ENCODE results near the gene CHML.

The CHML gene

DNA sequence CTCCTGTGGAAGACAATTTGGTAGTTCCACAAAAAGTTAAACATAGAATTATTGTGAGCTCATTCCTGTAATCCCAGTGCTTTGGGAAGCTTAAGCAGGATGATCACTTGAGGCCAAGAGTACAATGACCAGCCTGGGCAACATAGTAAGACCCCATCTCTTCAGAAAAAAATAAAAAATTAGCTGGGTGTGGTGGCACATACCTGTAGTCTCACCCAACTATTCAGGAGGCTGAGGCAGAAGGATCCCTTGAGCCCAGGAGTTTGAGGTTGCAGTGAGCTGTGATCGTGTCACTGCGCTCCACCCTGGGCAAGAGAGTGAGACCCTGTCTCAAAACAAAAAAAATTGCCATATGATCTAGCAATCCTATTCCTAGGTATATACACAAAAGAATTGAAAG, 4.1 kb upstream of the CHML start:
- DNase-seq, result no peak

GRCh38 chr1:241642593-241642944, 2.4 kb upstream of the CHML start:
- no peak for DNase-seq

DNA sequence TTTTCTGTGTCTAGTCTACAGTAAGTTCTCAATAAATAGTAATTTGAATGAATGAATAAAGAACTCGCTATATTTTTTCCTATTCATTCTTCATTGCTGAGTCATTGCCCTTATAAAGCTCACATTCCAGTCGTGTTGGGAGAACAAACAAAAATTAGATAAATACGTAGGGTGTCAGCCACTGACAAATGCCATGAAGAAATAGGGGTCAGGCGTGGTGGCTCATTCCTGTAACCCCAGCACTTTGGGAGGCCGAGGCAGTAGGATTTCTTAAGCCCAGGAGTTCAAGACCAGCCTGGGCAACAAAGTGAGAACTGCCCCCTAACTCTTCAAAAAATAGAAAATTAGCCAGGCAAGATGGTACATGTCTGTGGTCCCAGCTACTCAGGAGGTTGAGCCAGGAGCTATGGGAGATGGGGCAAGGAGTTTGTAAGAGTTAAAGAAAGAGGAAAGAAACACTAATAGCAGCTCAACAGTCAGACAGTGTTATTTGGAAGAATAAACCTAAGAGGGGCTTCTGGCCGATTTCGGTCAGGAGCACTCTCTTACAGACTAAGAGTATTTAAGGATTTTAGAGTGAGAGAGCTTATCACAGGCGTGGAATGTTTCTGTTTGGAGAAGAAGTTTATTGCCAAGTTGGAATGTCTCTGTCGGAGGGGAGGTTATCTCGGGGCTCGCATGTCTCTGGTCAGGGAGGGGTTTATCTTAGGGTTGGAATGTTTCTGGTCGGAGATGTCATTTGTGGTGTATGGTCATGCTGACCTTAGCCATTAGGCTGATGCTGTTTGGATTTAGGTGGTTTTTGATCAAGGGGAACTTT, 1.8 kb upstream of the CHML start:
- DNase-seq, result no peak

DNA sequence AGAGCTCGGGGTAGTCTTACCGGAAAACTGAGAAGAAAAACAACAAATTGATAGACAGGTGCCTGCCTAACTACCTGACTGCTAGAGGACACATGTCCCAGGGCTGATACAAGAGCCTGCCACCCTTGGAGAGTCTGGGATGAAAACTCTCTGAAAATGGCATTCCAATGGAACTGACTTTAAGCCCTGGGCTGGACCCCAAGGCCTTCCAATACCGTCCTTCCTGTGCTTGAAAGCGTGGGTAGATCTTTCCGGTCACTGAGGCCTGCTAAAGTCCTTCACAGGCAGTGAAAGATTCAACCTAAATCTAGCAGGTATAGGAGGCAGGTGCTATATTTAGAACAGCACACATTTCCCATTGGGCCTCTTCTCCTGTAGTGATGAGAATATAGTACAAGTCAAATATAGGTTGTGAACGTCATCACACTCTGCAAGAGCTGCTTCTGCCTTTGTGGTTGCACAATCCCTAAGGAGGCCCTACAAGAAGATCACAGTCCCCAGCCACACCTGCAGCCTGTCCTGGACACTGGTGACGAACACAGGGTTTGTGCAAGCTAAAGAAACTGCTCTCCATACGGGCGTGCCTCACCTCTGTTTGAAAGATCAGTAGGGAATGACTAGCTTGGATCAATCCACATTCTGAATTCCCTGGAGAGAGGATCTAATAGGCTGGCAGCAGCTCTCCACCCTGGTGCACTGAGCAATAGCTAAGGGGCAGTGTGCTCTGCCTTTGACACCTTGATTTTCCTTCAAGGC, 876 bp upstream of the CHML start:
- no peak for DNase-seq

DNA sequence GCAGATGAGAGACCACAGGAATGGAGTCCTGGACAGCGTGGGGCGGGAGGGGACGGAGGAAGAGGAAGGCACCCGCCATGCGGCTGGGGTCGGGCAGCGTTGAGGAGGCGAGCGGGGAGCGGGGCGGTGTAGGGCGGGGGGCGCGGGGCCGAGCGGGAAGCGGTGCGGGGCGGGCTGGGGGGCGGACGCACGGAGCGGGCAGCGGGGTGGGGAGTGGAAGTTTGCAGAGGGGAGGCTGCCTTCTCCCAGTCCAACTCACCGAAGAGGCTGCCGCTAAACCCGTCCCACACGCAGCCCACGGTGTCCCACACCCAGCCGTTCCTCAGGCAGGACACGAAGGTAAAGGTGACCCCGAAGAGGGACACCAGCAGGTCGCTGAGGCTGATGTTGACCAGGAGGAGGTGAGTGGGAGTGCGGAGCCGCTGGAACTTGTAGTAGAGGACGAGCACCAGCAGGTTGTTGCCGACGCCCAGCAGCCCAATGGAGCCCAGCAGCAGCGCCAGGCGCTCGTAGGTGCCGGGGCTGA, 483 bp downstream of the CHML start:
- no peak for DNase-seq

DNA sequence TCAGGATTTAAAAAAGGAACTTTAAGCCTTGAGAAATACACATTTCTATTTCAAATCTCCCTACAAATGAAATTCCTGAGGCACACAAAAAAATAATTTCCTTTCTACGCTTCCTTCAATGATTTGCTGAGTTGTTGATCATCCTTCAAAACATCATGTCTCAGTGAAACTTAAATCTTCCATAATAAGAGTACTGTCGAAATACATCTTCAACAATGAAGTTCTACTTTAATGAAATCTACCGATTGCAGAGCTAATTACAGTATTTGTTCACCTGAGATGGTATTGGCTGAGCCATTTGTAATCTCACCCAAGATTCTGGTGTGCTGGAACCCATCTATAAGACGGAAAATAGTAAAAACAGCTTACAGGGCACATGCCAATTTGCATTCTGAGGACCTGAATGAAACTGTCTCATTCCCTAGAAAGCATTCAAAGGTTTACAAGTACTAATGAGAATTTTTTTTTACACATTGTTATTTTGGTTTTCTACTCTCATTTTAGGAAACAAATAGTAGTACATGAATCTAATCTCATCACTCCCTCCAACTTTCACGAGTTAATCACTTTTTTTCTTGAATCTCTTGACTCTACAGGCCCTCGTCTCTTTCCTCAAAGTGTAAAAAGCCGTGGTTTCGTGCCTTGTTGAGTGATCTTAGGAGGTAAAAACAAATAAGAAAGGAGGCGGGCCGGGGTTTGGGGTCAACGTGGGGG, 1.1 kb downstream of the CHML start:
- DNase-seq, result no peak

GRCh38 chr1:241638099-241638682, 2.0 kb downstream of the CHML start:
- DNase-seq, result no peak

DNA sequence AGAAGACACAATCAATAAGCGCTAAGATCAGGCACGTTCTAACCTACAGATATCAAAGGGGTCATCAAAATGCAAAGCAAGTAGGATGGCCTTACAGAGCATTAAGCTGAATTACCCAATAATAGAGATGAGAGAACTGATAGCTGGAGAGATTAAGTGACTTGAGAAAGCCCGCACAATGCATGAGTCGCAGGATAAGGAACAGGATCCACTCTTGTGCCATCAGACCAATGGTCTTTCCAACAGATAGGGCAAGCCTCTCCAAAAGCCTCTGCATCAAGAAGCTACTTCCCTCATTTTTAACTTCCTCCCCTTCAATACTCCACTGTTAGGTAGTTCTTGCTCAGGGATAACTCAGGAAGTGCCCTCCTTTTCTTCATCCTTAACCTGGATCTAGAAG, 2.6 kb downstream of the CHML start:
- DNase-seq, result no peak

- DNase-seq, result no peak
These were observed 3.1 kb downstream of the CHML start for GRCh38 chr1:241637046-241637590.

DNA sequence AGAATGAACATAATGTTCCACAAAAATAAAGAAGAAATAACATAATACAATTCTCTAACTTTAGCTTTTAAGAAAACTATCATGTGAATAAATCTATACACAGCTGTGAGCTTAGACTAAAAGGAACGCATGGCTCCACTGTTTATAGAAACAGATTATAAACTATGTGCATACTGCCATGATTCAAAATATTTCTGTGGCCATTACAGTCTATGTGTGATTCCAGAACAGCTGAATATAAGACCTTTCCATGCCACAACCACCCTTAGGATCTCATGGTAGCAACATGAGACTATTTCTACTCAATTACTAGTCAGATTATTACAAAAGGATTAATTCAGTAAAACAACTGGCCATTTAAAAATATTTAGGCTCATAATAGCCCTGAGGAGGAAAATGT, 3.9 kb downstream of the CHML start:
- DNase-seq, result no peak

DNA sequence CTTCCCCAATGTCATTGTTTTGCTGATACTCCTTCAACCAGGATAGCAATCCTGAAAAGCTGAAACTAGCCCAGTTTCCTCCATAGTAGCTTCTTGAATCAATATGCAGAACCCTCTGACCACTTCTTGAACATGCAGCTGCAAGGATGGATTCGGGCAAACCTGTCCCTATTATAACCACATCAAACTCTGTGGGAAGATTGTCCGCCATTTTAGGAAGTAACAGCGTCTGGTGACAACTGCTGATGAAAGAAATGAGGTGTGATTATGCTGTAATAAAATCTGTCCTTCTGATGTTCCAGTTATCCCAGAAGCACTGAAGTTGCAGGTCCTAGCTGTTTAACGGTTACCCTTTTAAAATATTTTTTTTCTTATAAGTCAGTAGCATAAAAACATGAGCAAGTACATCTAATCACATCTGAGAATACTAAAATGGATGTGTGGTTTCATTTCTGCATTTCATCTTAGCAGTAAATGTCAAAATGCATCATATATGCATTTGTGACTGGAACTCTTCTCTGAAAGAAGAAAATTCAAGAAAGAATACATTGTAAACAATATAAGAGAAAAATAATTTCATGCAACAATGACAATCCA, 4.5 kb downstream of the CHML start:
- DNase-seq, result no peak

GRCh38 chr1:241632987-241633386, 7.2 kb downstream of the CHML start:
- no peak for DNase-seq

- no peak for DNase-seq
These were observed 8.5 kb downstream of the CHML start for GRCh38 chr1:241631674-241632073.

DNA sequence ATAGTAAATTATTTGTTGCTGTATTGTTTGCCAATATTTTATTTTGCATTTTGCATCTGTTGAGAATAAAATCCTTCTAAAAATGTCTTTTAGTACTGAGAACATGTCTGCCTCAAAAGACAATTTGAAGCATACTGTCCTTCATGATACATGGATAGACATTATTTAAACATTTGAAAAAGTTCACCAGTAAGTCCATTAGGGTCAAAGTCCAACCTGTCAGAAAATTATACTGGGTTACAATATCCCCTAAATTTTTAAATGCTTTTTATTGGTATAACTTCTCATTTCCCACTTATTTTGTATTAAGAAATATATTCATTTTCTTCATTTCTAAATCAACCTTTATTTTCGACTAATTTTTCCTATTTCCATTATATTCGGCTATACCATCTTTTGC, 9.3 kb downstream of the CHML start:
- DNase-seq, result no peak

- DNase-seq, result no peak
These were observed 9.7 kb downstream of the CHML start for GRCh38 chr1:241630476-241630875.

GRCh38 chr1:241630005-241630404, 10.2 kb downstream of the CHML start:
- DNase-seq, result no peak

DNA sequence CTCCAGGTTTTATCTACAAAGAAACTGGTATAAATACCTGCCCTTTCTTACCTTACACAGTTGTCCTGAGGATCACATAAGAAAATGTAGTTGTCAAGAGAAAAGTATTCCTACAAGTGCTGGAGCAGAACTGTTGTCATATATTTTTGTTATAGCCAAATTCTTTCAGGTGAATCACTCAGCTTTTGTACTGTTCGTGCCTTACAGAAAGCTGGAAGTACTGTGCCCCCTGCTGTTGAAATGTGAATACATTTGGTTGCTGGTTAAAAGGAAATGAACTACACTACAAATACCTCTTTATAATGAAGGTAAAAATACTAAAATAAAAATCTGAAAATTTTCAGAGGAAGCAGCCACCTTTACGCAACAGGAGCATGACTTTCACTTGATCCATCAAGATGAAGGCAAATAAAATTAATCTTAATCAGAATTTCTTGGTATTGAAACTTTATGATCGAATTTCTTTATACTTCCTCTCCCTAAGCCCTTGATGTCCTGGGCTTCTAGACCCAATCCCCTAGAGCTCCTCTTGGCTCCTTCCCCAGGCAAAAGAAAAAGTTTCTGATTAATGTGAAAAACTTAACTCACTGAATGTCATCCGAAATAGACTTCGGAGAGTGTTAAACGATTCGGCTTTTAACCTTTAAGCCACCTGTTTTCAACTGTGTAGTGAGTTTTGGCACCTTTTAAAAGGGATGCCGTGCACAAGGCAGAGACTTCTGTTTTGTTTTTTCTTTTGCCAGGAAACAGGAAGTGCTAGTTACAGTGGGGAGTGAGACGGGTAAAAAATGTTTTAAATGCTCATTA, 12.5 kb downstream of the CHML start:
- peak; percentile 11 for DNase-seq

DNA sequence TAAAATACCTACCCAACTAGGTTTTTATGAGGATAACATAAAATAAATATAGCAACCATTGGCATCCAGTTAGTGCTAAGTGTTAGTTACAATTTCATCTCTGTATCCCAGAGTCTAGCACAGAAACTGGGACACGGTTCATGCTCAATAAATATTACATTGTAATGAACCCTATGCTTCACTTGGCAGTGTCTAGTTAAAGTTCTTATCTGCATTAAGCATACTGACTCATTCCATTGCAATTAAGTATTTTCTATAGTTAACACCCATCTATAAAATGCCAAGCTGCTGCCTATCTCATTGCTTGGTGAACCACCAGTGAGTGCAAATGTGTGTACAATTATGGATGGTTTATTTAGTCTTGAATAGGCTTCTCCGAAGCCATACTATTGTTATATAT, 15.2 kb downstream of the CHML start:
- no peak for DNase-seq

DNA sequence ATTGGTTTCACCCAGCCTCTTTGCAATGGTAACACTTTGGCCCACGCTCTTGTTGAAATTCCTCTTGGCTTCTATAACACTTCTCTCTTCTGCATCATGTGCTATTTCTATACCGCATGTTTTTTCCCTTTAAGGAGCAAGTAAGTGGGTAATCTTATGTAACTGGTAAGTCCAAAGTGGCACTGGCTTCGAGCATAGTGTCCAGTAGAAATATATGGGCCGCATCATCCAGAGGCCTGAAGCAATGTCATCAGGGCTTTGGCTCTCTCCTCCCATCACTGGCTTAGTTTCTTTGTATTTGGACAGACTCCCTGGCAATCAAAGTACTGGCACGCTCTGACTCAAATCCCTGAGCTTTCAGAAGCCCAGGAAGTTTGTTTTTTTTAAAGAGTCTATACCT, 17.5 kb downstream of the CHML start:
- DNase-seq, result no peak

- no peak for DNase-seq
These were observed 22.7 kb downstream of the CHML start for GRCh38 chr1:241617426-241617825.
